ENCODE data around the gene TMED1.

Gene TMED1

GRCh38 chr19:10831987-10832938 lies 3.7 kb downstream of the TMED1 start:
- no peak for DNase-seq (ENCODE audit: low read depth in 2 of 2)

- DNase-seq (ENCODE audit: low read depth in 2 of 2): no peak
Observed at GRCh38 chr19:10830931-10831779, 4.9 kb downstream of the TMED1 start.

GRCh38 chr19:10830370-10830769 lies 5.6 kb downstream of the TMED1 start:
- no peak for DNase-seq (ENCODE audit: low read depth in 2 of 2)

- DNase-seq (ENCODE audit: low read depth in 2 of 2): no peak
Observed at GRCh38 chr19:10829967-10830366, 6.0 kb downstream of the TMED1 start.

GRCh38 chr19:10828981-10829821 lies 6.8 kb downstream of the TMED1 start:
- no peak for DNase-seq (ENCODE audit: low read depth in 2 of 2)

DNA sequence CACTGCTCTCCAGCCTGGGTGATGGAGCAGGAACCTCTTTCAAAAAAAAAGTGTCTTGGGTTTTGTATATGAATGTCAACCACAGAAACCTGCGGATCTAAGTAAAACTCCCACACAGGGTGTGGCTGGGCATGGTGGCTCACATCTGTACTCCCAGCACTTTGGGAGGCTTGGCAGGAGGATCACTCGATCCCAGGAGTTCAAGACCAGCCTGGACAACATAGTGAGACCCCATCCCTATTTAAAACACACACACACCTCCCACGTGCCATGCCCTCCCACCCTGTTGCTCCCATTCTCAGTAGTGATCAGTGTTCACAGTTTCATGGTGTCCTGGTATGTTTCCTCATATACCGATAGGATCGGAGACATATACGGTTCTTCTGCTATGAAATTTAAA lies 9.2 kb downstream of the TMED1 start:
- DNase-seq (ENCODE audit: low read depth in 2 of 2): no peak

DNA sequence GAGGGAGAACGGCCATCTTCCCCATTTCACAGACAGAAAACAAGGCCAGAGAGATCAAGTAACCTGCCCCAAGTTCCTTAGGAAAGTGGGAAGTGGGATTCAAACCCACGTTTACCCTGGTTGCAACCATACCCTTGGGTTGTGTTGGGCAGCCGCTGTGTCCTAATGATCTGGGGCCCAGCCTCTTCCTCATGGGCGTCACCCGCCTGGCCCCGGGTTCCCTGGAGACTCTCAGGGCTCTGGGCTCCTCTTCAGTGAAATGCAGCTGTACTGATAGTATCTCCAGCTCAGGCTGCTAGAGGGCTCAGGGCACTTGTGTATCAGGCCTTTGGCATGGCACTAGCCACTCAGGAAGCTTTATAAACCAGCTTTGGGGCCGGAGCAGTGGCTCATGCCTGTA lies 9.8 kb downstream of the TMED1 start:
- no peak for DNase-seq (ENCODE audit: low read depth in 2 of 2)

DNA sequence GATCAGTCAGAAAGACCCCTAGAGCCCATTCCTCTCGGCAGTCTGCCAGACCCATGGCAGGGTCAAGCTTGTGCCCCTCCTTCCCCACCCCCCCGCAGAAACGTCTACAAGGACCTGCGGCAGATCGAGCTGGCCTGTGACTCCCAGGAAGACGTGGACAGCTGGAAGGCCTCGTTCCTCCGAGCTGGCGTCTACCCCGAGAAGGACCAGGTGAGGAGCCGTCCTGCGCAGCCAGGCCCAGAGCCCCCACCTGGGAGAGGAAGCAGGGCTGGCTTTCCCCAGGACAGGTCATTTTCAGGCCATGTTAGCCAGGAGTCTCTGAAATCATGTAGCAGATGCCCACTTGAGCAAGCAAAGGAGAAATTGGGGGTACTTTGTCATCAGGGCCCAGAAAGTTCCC lies 12.3 kb downstream of the TMED1 start:
- DNase-seq (ENCODE audit: low read depth in 2 of 2): no peak

DNA sequence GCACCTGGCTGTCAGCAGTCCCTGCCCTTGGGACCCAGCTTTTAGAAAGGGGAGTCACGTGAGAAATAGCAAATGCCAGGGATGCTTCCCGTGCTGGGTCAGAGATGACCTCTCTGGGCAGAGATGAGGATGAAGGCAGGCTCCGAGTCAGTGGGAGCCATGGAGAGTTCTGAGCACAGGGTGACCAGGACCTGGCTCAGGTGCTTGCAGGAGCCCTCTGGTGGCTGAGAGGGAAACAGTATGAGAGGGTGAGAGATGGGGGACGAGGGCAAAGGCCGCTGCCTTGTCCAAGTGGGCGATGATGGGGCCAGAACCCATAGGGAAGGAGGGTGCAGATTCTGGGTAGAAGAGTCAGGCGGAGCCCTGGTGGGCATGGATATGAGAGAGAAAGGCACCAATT lies 15.8 kb downstream of the TMED1 start:
- no peak for DNase-seq (ENCODE audit: low read depth in 2 of 2)

GRCh38 chr19:10819124-10820060 lies 16.6 kb downstream of the TMED1 start:
- DNase-seq (ENCODE audit: low read depth in 2 of 2): no peak

- DNase-seq (ENCODE audit: low read depth in 2 of 2): no peak
Observed at GRCh38 chr19:10818301-10819123, 17.5 kb downstream of the TMED1 start.

- no peak for DNase-seq (ENCODE audit: low read depth in 2 of 2)
Observed at GRCh38 chr19:10817291-10818038, 18.5 kb downstream of the TMED1 start.

- no peak for DNase-seq (ENCODE audit: low read depth in 2 of 2)
Observed at GRCh38 chr19:10816691-10817090, 19.3 kb downstream of the TMED1 start.

GRCh38 chr19:10815969-10816644 lies 19.9 kb downstream of the TMED1 start:
- no peak for DNase-seq (ENCODE audit: low read depth in 2 of 2)

GRCh38 chr19:10815007-10815536 lies 20.9 kb downstream of the TMED1 start:
- no peak for DNase-seq (ENCODE audit: low read depth in 2 of 2)

GRCh38 chr19:10812902-10813404 lies 23.1 kb downstream of the TMED1 start:
- no peak for DNase-seq (ENCODE audit: low read depth in 2 of 2)

GRCh38 chr19:10812196-10812595 lies 23.8 kb downstream of the TMED1 start:
- DNase-seq (ENCODE audit: low read depth in 2 of 2): no peak
